Brain microvascular endothelial cell (primary cell): Measurements from ENCODE around the gene PLXNB3.

Source experiments
- DNase-seq: peaks from one replicate; pipeline ENCODE4 v3.0.0-alpha.2; 2020
- H3K27ac ChIP-seq: fragments of 250-450 bp; sonication (Bioruptor Pico); 2 replicates; pipeline ENCODE4 v1.5.1; 2020; ENCODE audit warnings: mild to moderate bottlenecking, moderate library complexity
- H3K27me3 ChIP-seq: fragments of 250-450 bp; sonication (Bioruptor Pico); replicated peaks from 2 replicates; pipeline ENCODE4 v1.5.1; 2020; ENCODE audit warnings: mild to moderate bottlenecking
- H3K36me3 ChIP-seq: fragments of 250-450 bp; sonication (Bioruptor Pico); replicated peaks from 2 replicates; pipeline ENCODE4 v1.5.1; 2020; ENCODE audit warnings: mild to moderate bottlenecking
- H3K4me3 ChIP-seq: 2 replicates; pipeline ENCODE4 v1.5.1; 2011; ENCODE audit warnings: low read depth, mild to moderate bottlenecking, control low read depth, low read length, moderate library complexity
- CTCF ChIP-seq: IDR thresholded peaks from 2 replicates; pipeline ENCODE4 v1.5.1; 2011; ENCODE audit warnings: low read depth, mild to moderate bottlenecking, moderate library complexity, low read length, control low read depth, inconsistent platforms; ENCODE audit errors: missing control alignments
- in situ Hi-C: cut with HindIII; loops from 2 replicates; pipeline ENCODE4 v1.10.0; 2017; ENCODE audit warnings: low sequenced_read_pairs, low pct_ligation_motif_present

PLXNB3 gene

GRCh38 chrX:153763298-153763932, 634 bp upstream of the PLXNB3 start:
- Histone ChIP-seq H3K27me3 (no peaks in the 10 kb centered on the region), H3K36me3 (no peaks in the 10 kb centered on the region), H3K4me3 (no peak overlapping the region), H3K27ac (no peak overlapping the region)
- no peak for TF ChIP-seq CTCF
- in situ Hi-C loops, result no loop called here
- no peak for DNase-seq

GRCh38 chrX:153764786-153765137, 713 bp downstream of the PLXNB3 start:
- in situ Hi-C loops, result no loop called here
- DNase-seq, result no peak
- H3K27me3 ChIP-seq, result no peaks in the 10 kb centered on the region
- H3K36me3 ChIP-seq, result no peaks in the 10 kb centered on the region
- peak overlapping the region; percentile 40 for H3K4me3 ChIP-seq
- no peak for TF ChIP-seq CTCF
- no peak overlapping the region for H3K27ac ChIP-seq

- DNase-seq, result no peak
- no peaks in the 10 kb centered on the region for H3K27me3 ChIP-seq
- peak overlapping the region; percentile 46 for H3K4me3 ChIP-seq
- in situ Hi-C loops, result no loop called here
- H3K36me3 ChIP-seq, result no peaks in the 10 kb centered on the region
- H3K27ac ChIP-seq, result peak overlapping the region; percentile 51
- no peak for TF ChIP-seq CTCF
Observed at GRCh38 chrX:153765138-153766079, 1.4 kb downstream of the PLXNB3 start.

- H3K27me3 ChIP-seq, result no peaks in the 10 kb centered on the region
- in situ Hi-C loops, result no loop called here
- peak overlapping the region; percentile 51 for H3K27ac ChIP-seq
- peak overlapping the region; percentile 46 for H3K4me3 ChIP-seq
- TF ChIP-seq CTCF, result no peak
- H3K36me3 ChIP-seq, result no peaks in the 10 kb centered on the region
- DNase-seq, result peak; percentile 55
Observed at GRCh38 chrX:153766098-153766817, 2.2 kb downstream of the PLXNB3 start.

- H3K4me3 ChIP-seq, result no peak overlapping the region
- in situ Hi-C loops, result no loop called here
- no peak for TF ChIP-seq CTCF
- DNase-seq, result no peak
- H3K36me3 ChIP-seq, result no peaks in the 10 kb centered on the region
- no peaks in the 10 kb centered on the region for H3K27me3 ChIP-seq
- H3K27ac ChIP-seq, result no peak overlapping the region
Observed at GRCh38 chrX:153766871-153767673, 3.0 kb downstream of the PLXNB3 start.
